Sigmoid colon (tissue), 4 donors: ENCODE results near the gene KCNG2.

Source experiments
- CTCF ChIP-seq, 4 experiments: fragments of 450-650 bp in 3 of 4; fragments of 200-600 bp in 1 of 4; IDR thresholded peaks; one replicate each; pipeline ENCODE4 v1.5.1; 2016 to 2019; ENCODE audit warnings: antibody characterized with exemption in 4 of 4, mild to moderate bottlenecking in 3 of 4, moderate library complexity in 2 of 4
- EP300 ChIP-seq, 4 donors: sonication (generic); formaldehyde crosslinking; IDR thresholded peaks; one replicate each; pipeline ENCODE4 v1.6.1; 2017; ENCODE audit warnings: antibody characterized with exemption in 4 of 4
- POLR2A ChIP-seq, 2 donors: fragments of 450-650 bp; IDR thresholded peaks; one replicate each; pipeline ENCODE4 v1.6.1; 2016; ENCODE audit warnings: antibody characterized with exemption in 2 of 2, mild to moderate bottlenecking in 2 of 2, moderate library complexity in 2 of 2
- POLR2AphosphoS5 ChIP-seq, 4 donors: sonication (generic); formaldehyde crosslinking; IDR thresholded peaks; one replicate each; pipeline ENCODE4 v1.6.1; 2017; ENCODE audit warnings: antibody characterized with exemption in 4 of 4

DNA sequence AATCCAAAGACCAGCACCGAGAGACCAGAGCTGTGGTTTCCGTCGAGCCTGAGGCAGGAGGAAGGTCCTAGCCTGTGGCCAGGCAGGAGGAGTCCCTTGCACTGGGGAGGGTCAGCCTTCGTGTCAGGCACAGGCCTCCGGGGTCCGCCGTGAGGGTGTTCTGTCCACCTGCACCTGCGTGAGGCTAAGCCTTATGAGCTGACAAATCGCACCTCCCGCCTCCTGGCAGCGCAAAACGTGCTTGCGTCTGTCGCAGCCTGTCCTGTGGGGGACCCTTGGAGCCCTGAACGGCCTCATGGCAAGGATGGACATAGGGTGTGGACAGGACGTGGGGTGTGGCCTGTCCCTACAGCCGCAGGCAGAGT lies 73.3 kb downstream of the KCNG2 start:
- TF ChIP-seq CTCF (IDR thresholded peaks at IDR 0.05) (no peak), POLR2A (IDR thresholded peaks at IDR 0.05) (no peak), POLR2AphosphoS5 (IDR thresholded peaks at IDR 0.05) (no peak), EP300 (IDR thresholded peaks at IDR 0.05) (no peak)
